ENCODE measurements around the gene ZFP3.
"Not testable (repeated sequence)": the region's sequence is repeated elsewhere in the genome, so short reads cannot be mapped to it uniquely, and the experiment has no call there.

- not testable (repeated sequence) for TF ChIP-seq POLR2AphosphoS5 (IDR thresholded peaks at IDR 0.05; ENCODE audit: low read depth, low read length); POLR2A (IDR thresholded peaks at IDR 0.05; ENCODE audit: low read depth, low read length); TAF1 (IDR thresholded peaks at IDR 0.05; ENCODE audit: borderline replicate concordance, low read depth, low read length)
Observed at GRCh38 chr17:5130261-5130660, 52.0 kb downstream of the ZFP3 start.
